ENCODE measurements around the gene RABIF.

GRCh38 chr1:202890392-202890791 is 1.4 kb upstream of the RABIF start:
- no peak for TF ChIP-seq POLR2A (IDR thresholded peaks at IDR 0.05; ENCODE audit: low read length)
- no peak for TF ChIP-seq GATA1 (IDR thresholded peaks at IDR 0.05; ENCODE audit: low read depth, low read length)

All from erythroblast (primary cell).